ENCODE results near the gene HMMR. TPM values are rescaled to one million over a fixed set of nuclear protein-coding genes. Genes with fewer than 3 reads are reported as not detected.

Gene HMMR
- total and polyA plus RNA-seq, 2 experiments from 2014 or later = 77.9 to 163 TPM

DNA sequence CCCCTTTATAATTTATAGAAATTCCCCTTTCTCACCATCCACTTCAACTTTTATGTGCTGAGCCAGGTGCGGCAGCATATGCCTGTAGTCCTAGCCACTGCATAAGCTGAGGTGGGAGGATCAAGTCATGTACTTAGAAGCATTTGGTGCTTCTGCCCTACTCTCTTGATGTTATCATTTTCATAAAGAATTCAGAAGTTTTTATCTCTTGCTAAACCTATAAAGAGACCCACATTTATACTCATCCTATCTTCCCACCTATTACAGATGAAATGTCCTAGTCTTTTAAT, 18.5 kb downstream of the HMMR start:
- DNase-seq (ENCODE audit: low spot score) (no peak), ATAC-seq (no peak)
- H3K36me3 Mint-ChIP-seq (ENCODE audit: low read depth) = peaks cover 86% of the 10 kb centered on the region
- Histone ChIP-seq H4K20me1 (replicated peaks; ENCODE audit: insufficient read depth) (no peaks in the 10 kb centered on the region), H3K27ac (ENCODE audit: low read depth) (no peak overlapping the region), H3K36me3 (ENCODE audit: insufficient read depth) (peaks cover 76% of the 10 kb centered on the region), H3F3A (replicated peaks; ENCODE audit: low read depth) (no peaks in the 10 kb centered on the region), H3K4me2 (no peak overlapping the region), H3K79me2 (replicated peaks; ENCODE audit: insufficient read depth) (no peaks in the 10 kb centered on the region), H3K27me3 (ENCODE audit: insufficient read depth) (no peaks in the 10 kb centered on the region), H2AFZ (no peak overlapping the region), H3K4me3 (no peak overlapping the region), H3K4me1 (ENCODE audit: insufficient read depth) (no peaks in the 10 kb centered on the region), H3K9me2 (ENCODE audit: insufficient read depth) (no peaks in the 10 kb centered on the region)
- TF ChIP-seq STAT1 (IDR thresholded peaks at IDR 0.05; ENCODE audit: unreplicated experiment) (no peak), EZH2phosphoT487 (IDR thresholded peaks at IDR 0.05; ENCODE audit: unreplicated experiment) (no peak), NANOG (IDR thresholded peaks at IDR 0.05; ENCODE audit: borderline replicate concordance) (no peak), EZH2 (IDR thresholded peaks at IDR 0.05; ENCODE audit: low read depth, unreplicated experiment) (no peak), ZNF114 (CRISPR knock-in tag; IDR thresholded peaks at IDR 0.05) (no peak), CREB1 (CRISPR knock-in tag; IDR thresholded peaks at IDR 0.05; ENCODE audit: low read depth) (no peak), JUNB (IDR thresholded peaks at IDR 0.05; ENCODE audit: unreplicated experiment) (no peak), ZNF331 (CRISPR knock-in tag; IDR thresholded peaks at IDR 0.05; ENCODE audit: low read depth) (no peak), POLR2AphosphoS5 (IDR thresholded peaks at IDR 0.05; ENCODE audit: low read depth) (no peak)
- TF ChIP-seq, protein P1, sequence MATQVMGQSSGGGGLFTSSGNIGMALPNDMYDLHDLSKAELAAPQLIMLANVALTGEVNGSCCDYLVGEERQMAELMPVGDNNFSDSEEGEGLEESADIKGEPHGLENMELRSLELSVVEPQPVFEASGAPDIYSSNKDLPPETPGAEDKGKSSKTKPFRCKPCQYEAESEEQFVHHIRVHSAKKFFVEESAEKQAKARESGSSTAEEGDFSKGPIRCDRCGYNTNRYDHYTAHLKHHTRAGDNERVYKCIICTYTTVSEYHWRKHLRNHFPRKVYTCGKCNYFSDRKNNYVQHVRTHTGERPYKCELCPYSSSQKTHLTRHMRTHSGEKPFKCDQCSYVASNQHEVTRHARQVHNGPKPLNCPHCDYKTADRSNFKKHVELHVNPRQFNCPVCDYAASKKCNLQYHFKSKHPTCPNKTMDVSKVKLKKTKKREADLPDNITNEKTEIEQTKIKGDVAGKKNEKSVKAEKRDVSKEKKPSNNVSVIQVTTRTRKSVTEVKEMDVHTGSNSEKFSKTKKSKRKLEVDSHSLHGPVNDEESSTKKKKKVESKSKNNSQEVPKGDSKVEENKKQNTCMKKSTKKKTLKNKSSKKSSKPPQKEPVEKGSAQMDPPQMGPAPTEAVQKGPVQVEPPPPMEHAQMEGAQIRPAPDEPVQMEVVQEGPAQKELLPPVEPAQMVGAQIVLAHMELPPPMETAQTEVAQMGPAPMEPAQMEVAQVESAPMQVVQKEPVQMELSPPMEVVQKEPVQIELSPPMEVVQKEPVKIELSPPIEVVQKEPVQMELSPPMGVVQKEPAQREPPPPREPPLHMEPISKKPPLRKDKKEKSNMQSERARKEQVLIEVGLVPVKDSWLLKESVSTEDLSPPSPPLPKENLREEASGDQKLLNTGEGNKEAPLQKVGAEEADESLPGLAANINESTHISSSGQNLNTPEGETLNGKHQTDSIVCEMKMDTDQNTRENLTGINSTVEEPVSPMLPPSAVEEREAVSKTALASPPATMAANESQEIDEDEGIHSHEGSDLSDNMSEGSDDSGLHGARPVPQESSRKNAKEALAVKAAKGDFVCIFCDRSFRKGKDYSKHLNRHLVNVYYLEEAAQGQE (IDR thresholded peaks at IDR 0.05; ENCODE audit: unreplicated experiment) = no peak
- TF ChIP-seq, protein P2, sequence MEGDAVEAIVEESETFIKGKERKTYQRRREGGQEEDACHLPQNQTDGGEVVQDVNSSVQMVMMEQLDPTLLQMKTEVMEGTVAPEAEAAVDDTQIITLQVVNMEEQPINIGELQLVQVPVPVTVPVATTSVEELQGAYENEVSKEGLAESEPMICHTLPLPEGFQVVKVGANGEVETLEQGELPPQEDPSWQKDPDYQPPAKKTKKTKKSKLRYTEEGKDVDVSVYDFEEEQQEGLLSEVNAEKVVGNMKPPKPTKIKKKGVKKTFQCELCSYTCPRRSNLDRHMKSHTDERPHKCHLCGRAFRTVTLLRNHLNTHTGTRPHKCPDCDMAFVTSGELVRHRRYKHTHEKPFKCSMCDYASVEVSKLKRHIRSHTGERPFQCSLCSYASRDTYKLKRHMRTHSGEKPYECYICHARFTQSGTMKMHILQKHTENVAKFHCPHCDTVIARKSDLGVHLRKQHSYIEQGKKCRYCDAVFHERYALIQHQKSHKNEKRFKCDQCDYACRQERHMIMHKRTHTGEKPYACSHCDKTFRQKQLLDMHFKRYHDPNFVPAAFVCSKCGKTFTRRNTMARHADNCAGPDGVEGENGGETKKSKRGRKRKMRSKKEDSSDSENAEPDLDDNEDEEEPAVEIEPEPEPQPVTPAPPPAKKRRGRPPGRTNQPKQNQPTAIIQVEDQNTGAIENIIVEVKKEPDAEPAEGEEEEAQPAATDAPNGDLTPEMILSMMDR (conservative IDR thresholded peaks at IDR 0.05; ENCODE audit: low read depth in 2 of 2) = no peak
- TF ChIP-seq, protein P3, sequence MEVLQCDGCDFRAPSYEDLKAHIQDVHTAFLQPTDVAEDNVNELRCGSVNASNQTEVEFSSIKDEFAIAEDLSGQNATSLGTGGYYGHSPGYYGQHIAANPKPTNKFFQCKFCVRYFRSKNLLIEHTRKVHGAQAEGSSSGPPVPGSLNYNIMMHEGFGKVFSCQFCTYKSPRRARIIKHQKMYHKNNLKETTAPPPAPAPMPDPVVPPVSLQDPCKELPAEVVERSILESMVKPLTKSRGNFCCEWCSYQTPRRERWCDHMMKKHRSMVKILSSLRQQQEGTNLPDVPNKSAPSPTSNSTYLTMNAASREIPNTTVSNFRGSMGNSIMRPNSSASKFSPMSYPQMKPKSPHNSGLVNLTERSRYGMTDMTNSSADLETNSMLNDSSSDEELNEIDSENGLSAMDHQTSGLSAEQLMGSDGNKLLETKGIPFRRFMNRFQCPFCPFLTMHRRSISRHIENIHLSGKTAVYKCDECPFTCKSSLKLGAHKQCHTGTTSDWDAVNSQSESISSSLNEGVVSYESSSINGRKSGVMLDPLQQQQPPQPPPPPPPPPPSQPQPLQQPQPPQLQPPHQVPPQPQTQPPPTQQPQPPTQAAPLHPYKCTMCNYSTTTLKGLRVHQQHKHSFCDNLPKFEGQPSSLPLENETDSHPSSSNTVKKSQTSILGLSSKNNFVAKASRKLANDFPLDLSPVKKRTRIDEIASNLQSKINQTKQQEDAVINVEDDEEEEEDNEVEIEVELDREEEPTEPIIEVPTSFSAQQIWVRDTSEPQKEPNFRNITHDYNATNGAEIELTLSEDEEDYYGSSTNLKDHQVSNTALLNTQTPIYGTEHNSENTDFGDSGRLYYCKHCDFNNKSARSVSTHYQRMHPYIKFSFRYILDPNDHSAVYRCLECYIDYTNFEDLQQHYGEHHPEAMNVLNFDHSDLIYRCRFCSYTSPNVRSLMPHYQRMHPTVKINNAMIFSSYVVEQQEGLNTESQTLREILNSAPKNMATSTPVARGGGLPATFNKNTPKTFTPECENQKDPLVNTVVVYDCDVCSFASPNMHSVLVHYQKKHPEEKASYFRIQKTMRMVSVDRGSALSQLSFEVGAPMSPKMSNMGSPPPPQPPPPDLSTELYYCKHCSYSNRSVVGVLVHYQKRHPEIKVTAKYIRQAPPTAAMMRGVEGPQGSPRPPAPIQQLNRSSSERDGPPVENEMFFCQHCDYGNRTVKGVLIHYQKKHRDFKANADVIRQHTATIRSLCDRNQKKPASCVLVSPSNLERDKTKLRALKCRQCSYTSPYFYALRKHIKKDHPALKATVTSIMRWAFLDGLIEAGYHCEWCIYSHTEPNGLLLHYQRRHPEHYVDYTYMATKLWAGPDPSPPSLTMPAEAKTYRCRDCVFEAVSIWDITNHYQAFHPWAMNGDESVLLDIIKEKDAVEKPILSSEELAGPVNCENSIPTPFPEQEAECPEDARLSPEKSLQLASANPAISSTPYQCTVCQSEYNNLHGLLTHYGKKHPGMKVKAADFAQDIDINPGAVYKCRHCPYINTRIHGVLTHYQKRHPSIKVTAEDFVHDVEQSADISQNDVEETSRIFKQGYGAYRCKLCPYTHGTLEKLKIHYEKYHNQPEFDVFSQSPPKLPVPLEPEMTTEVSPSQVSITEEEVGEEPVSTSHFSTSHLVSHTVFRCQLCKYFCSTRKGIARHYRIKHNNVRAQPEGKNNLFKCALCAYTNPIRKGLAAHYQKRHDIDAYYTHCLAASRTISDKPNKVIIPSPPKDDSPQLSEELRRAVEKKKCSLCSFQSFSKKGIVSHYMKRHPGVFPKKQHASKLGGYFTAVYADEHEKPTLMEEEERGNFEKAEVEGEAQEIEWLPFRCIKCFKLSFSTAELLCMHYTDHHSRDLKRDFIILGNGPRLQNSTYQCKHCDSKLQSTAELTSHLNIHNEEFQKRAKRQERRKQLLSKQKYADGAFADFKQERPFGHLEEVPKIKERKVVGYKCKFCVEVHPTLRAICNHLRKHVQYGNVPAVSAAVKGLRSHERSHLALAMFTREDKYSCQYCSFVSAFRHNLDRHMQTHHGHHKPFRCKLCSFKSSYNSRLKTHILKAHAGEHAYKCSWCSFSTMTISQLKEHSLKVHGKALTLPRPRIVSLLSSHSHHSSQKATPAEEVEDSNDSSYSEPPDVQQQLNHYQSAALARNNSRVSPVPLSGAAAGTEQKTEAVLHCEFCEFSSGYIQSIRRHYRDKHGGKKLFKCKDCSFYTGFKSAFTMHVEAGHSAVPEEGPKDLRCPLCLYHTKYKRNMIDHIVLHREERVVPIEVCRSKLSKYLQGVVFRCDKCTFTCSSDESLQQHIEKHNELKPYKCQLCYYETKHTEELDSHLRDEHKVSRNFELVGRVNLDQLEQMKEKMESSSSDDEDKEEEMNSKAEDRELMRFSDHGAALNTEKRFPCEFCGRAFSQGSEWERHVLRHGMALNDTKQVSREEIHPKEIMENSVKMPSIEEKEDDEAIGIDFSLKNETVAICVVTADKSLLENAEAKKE (CRISPR knock-in tag; IDR thresholded peaks at IDR 0.05) = no peak
- TF ChIP-seq, protein P4, sequence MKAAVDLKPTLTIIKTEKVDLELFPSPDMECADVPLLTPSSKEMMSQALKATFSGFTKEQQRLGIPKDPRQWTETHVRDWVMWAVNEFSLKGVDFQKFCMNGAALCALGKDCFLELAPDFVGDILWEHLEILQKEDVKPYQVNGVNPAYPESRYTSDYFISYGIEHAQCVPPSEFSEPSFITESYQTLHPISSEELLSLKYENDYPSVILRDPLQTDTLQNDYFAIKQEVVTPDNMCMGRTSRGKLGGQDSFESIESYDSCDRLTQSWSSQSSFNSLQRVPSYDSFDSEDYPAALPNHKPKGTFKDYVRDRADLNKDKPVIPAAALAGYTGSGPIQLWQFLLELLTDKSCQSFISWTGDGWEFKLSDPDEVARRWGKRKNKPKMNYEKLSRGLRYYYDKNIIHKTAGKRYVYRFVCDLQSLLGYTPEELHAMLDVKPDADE (IDR thresholded peaks at IDR 0.05) = no peak
- no peaks in the 10 kb centered on the region for H3K27me3 Mint-ChIP-seq (ENCODE audit: insufficient read depth, low read depth, poor library complexity)
- H3K27ac Mint-ChIP-seq = no peak overlapping the region
- H3K4me3 Mint-ChIP-seq = no peak overlapping the region
- no peaks in the 10 kb centered on the region for H3K9me3 Mint-ChIP-seq
- no peaks in the 10 kb centered on the region for H3K4me1 Mint-ChIP-seq

All from GM23338 (cell line).